ENCODE measurements around the gene MAP3K14. TPM values are rescaled to one million over a fixed set of nuclear protein-coding genes. Genes with fewer than 3 reads are reported as not detected.

Gene MAP3K14
- total and polyA plus RNA-seq, 2 of the 4 experiments (the other 2 are of a cell fraction): 4.1 to 21.7 TPM

GRCh38 chr17:45312477-45313420 is 4.1 kb downstream of the MAP3K14 start:
- H2BK5ac ChIP-seq (ENCODE audit: low read depth, low read length, poor library complexity, severe bottlenecking): peak overlapping the region; percentile 4
- CTCF ChIA-PET: interaction anchor here (1.0 to 1.5 kb wide), 3 partner anchors 24 to 56 kb away, joined by 3 to 6 read pairs (median 6); no protein-coding TSS in a partner anchor
- in situ Hi-C loops (cut with MboI; ENCODE audit: low sequenced_read_pairs) (loop anchor here (5.0 kb wide), 1 partner anchor 60 kb away; no protein-coding TSS in a partner anchor), intact Hi-C loops (cut with micrococcal nuclease) (no loop called here), dilution Hi-C loops (cut with HindIII; ENCODE audit: low sequenced_read_pairs, unreplicated experiment) (no loop called here)
- peak overlapping the region; percentile 89 for H3K23ac ChIP-seq (ENCODE audit: low read depth, low read length)
- peaks cover 44% of the 10 kb centered on the region for H3K4me1 ChIP-seq (ENCODE audit: control insufficient read depth, insufficient read depth, low read length)
- DNase-seq (no peak), ATAC-seq (ENCODE audit: low read depth) (no peak)
- BruUV-seq (replicated peaks): no TSS peak
- H2AK5ac ChIP-seq (ENCODE audit: low read depth, low read length): peak overlapping the region; percentile 73; the same call in 1 of the 2 replicates
- H3K4me3 ChIP-seq (ENCODE audit: insufficient read depth, low read depth, low read length): no peak overlapping the region
- POLR2A ChIA-PET (ENCODE audit: unreplicated experiment): no interaction called here
- H4K20me1 ChIP-seq (ENCODE audit: insufficient read depth, low read length): peaks cover 75% of the 10 kb centered on the region
- H2BK20ac ChIP-seq (ENCODE audit: low read depth, low read length): peak overlapping the region; percentile 13; the same call in 1 of the 2 replicates
- H3K56ac ChIP-seq (ENCODE audit: extremely low read depth, insufficient read depth, low read length): no peak overlapping the region
- H3K9ac ChIP-seq (ENCODE audit: low read depth, low read length): 0 out of 2 replicates have a peak overlapping the region, but pooled peaks have one; percentile 26
- H2BK15ac ChIP-seq (ENCODE audit: low read depth, low read length): peak overlapping the region; percentile 59; the same call in 1 of the 3 replicates
- H3K14ac ChIP-seq (replicated peaks; ENCODE audit: low read depth, low read length): peak overlapping the region; percentile 80
- H2BK120ac ChIP-seq (ENCODE audit: low read depth, low read length): peak overlapping the region; percentile 16
- peak overlapping the region in 1 of 2 experiments; percentile 46; a peak in 1 of 4 replicates for H4K8ac ChIP-seq (ENCODE audit: low read depth in 2 of 2, low read length in 2 of 2)
- H3K4ac ChIP-seq (ENCODE audit: low read depth, low read length): peak overlapping the region; percentile 52
- peak overlapping the region; percentile 42; the same call in 1 of the 2 replicates for H3K27ac ChIP-seq (ENCODE audit: insufficient read depth, low read length)
- peaks cover 35 to 82% of the 10 kb centered on the region in 2 experiments for H3K79me1 ChIP-seq (ENCODE audit: low read depth in 1 of 2, low read length in 2 of 2)
- no peaks in the 10 kb centered on the region for H3K27me3 ChIP-seq (ENCODE audit: control insufficient read depth, insufficient read depth, low read length)
- 53% methylated on average over 2 of the region's 8 CpGs; no CpG with 5 or more reads in 1 of the 2 experiments for WGBS, 2 experiments (ENCODE audit: extremely low coverage in 2 of 2, insufficient read length in 1 of 2)
- peaks cover 8% of the 10 kb centered on the region for H3K36me3 ChIP-seq (ENCODE audit: control insufficient read depth, insufficient read depth, low read length)
- H2AK9ac ChIP-seq (replicated peaks; ENCODE audit: low read depth, low read length, poor library complexity): no peak overlapping the region
- TF ChIP-seq RFX5 (IDR thresholded peaks at IDR 0.05; ENCODE audit: low read depth, low read length) (no peak), RAD21 (IDR thresholded peaks at IDR 0.05; ENCODE audit: low read length) (no peak), SMC3 (IDR thresholded peaks at IDR 0.05; ENCODE audit: low read depth, low read length) (no peak), NFE2L2 (IDR thresholded peaks at IDR 0.05; ENCODE audit: low read depth, low read length) (no peak), USF2 (IDR thresholded peaks at IDR 0.05; ENCODE audit: low read depth, low read length) (peak; percentile 31; the same call in 1 of the 2 replicates), MAFK (IDR thresholded peaks at IDR 0.05; ENCODE audit: low read depth, low read length) (no peak), MXI1 (IDR thresholded peaks at IDR 0.05; ENCODE audit: borderline replicate concordance, low read depth, low read length) (no peak), BHLHE40 (IDR thresholded peaks at IDR 0.05; ENCODE audit: low read depth, low read length) (no peak), ELK1 (IDR thresholded peaks at IDR 0.05; ENCODE audit: borderline replicate concordance, low read depth, low read length) (no peak)
- no peaks in the 10 kb centered on the region for H3K9me3 ChIP-seq (ENCODE audit: control insufficient read depth, insufficient read depth, low read length)
- H3K18ac ChIP-seq (ENCODE audit: low read depth, low read length): peak overlapping the region; percentile 47
- peak overlapping the region; percentile 51; the same call in 1 of the 2 replicates for H4K5ac ChIP-seq (ENCODE audit: low read depth, low read length)
- peak overlapping the region; percentile 35 for H4K91ac ChIP-seq (ENCODE audit: insufficient read depth, low read depth, low read length)
- no peak overlapping the region for H2AFZ ChIP-seq (replicated peaks; ENCODE audit: low read length, poor library complexity)
- peak overlapping the region; percentile 56 for H3K4me2 ChIP-seq (ENCODE audit: low read depth, low read length)
- H3K9me1 ChIP-seq (ENCODE audit: insufficient read depth, low read length): peaks cover 39% of the 10 kb centered on the region
